Duodenal mucosa (tissue), 2 donors: ENCODE data around the gene PRXL2A.
"Not testable (repeated sequence)": the region's sequence is repeated elsewhere in the genome, so short reads cannot be mapped to it uniquely, and the experiment has no call there.

Experiments used
- H3K27ac ChIP-seq: one replicate; pipeline ENCODE4 v1.7.0; 2013; ENCODE audit warnings: low read depth, low read length
- H3K27me3 ChIP-seq, 2 donors: one replicate each; pipeline ENCODE4 v1.7.0; 2013; ENCODE audit warnings: low read length in 2 of 2, control low read depth in 1 of 2; ENCODE audit not compliant: insufficient read depth in 2 of 2, control insufficient read depth in 1 of 2
- H3K36me3 ChIP-seq, 2 donors: one replicate each; pipeline ENCODE4 v1.7.0; 2013; ENCODE audit warnings: low read length in 2 of 2, control low read depth in 1 of 2; ENCODE audit not compliant: insufficient read depth in 2 of 2, control insufficient read depth in 1 of 2
- H3K4me1 ChIP-seq, 2 donors: one replicate each; pipeline ENCODE4 v1.7.0; 2013; ENCODE audit warnings: low read length in 2 of 2, control low read depth in 1 of 2; ENCODE audit not compliant: insufficient read depth in 2 of 2, control insufficient read depth in 1 of 2
- H3K4me3 ChIP-seq, 2 donors: one replicate each; pipeline ENCODE4 v1.7.0; 2013; ENCODE audit warnings: low read length in 2 of 2, low read depth in 1 of 2
- H3K9ac ChIP-seq, 2 donors: one replicate each; pipeline ENCODE4 v1.7.0; 2013; ENCODE audit warnings: low read length in 2 of 2, low read depth in 1 of 2
- H3K9me3 ChIP-seq, 2 donors: one replicate each; pipeline ENCODE4 v1.7.0; 2013; ENCODE audit warnings: low read length in 2 of 2, control low read depth in 1 of 2; ENCODE audit not compliant: control insufficient read depth in 1 of 2

Gene PRXL2A

DNA sequence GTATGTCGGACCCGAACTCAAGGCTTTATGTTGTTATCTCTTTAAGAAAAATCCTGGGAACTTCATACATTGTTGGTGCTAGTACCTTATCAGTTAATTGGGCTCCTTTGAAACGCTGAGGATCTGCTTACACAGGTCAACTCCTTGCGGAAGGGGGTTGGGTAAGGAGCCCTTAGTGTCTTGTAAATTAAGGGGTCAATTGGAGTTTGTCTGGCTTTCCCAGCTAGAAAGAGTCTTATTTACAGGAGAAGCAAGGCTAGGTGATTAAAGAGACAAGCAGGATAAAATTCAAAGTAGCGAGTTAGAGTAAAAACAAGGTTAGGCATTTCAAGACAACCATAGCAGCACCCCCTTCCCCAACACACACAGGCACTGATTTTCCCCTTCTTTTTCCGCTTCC is 8.9 kb downstream of the PRXL2A start:
- peaks cover 45 to 51% of the 10 kb centered on the region in 2 donors for H3K4me1 ChIP-seq
- H3K27ac ChIP-seq, H3K27me3 ChIP-seq, H3K9ac ChIP-seq, H3K36me3 ChIP-seq, H3K4me3 ChIP-seq, H3K9me3 ChIP-seq: not testable (repeated sequence)

DNA sequence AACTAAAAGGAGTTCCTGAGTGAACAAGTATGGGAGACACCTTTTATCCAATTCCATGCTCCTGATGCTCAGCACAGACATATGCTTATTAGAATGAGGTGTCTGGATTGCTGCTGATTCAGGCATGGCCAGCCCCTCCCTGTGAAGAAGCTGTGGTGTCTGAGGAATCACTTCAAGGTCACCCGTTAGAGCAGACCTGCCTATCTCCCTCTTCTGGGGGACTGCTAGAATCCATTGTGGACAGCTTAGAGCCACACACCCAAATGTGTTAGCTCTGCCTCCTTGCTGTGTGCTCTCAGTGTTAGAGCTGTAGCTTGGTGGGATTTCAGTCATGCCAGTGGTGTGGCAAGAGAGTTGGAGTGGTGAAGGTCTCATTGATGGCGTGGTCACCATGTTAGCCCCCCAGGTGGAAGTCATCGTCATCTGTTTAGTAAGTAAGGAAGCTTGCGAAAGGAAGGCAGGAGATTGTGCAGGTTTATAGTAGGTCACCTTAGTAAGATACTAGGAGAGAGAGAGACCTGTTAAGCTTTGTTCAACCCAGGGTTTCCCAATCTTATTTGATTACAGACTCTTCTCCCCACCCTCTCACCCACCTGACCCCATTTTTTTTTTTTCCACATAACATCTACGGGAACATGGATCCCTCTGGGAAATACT is 12.8 kb downstream of the PRXL2A start:
- Histone ChIP-seq H3K27ac (no peak overlapping the region), H3K4me3 (no peak overlapping the region), H3K27me3 (no peaks in the 10 kb centered on the region), H3K36me3 (peaks cover 8 to 40% of the 10 kb centered on the region in 2 donors), H3K9me3 (no peaks in the 10 kb centered on the region), H3K4me1 (peaks cover 8 to 15% of the 10 kb centered on the region in 2 donors), H3K9ac (no peak overlapping the region)

DNA sequence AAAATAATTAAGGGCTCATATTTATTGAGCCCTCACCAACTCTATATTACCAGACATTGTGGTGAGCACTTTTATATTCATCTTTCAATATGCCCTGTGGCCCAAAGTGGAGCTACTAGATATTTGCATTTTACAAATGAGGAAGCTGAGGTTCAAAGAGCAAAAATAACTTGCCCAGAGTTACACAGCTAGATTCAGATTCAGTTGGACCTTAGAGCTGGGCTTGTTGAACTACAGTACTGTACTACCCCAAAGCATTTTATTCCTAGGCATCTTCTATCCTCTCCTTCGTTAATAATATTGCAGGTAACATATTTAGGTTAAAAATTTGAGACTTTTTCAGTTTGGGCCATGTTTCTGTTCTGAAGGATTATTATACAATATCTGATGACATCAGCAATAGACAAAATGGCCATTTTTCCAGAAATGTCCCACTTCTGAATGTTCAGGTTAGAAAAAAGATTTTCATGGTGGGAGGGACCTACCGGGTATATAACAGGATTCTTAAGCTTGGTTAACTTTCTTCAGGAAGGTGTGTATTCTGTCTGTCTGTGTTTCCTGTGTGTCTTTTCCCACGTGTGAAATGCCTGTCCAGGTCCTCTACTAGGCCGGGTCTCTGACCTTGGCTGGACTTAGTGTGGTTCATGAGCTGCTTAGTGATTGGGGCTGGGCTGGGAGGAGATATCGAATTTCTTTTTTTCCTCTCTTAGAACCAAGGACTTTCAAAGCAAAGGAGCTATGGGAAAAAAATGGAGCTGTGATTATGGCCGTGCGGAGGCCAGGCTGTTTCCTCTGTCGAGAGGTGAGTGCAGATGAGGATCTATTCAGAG is 13.6 kb downstream of the PRXL2A start:
- Histone ChIP-seq H3K9me3 (no peaks in the 10 kb centered on the region), H3K4me3 (no peak overlapping the region), H3K27me3 (no peaks in the 10 kb centered on the region), H3K27ac (no peak overlapping the region), H3K36me3 (peaks cover 8 to 48% of the 10 kb centered on the region in 2 donors), H3K9ac (no peak overlapping the region), H3K4me1 (peaks cover under 1 to 11% of the 10 kb centered on the region in 2 donors)

DNA sequence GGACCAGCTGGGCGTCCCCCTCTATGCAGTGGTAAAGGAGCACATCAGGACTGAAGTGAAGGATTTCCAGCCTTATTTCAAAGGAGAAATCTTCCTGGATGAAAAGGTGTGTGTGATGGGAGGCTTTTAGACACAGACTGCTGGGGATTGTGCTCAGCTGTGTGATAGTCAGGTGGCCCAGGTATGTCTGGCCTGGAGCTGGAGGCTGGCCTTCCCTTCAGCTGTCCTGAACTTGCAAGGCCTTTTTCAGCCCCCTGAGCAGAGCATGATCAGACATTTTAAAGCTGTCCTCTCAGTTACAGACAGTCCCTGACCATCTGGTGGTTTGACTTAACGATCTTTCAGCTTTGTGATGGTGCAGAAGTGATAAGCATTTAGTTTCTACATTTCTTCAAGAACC is 17.6 kb downstream of the PRXL2A start:
- Histone ChIP-seq H3K4me1 (peaks cover 9 to 11% of the 10 kb centered on the region in 2 donors), H3K9me3 (no peaks in the 10 kb centered on the region), H3K27me3 (no peaks in the 10 kb centered on the region), H3K9ac (no peak overlapping the region), H3K4me3 (no peak overlapping the region), H3K27ac (no peak overlapping the region), H3K36me3 (peaks cover 13 to 60% of the 10 kb centered on the region in 2 donors)

DNA sequence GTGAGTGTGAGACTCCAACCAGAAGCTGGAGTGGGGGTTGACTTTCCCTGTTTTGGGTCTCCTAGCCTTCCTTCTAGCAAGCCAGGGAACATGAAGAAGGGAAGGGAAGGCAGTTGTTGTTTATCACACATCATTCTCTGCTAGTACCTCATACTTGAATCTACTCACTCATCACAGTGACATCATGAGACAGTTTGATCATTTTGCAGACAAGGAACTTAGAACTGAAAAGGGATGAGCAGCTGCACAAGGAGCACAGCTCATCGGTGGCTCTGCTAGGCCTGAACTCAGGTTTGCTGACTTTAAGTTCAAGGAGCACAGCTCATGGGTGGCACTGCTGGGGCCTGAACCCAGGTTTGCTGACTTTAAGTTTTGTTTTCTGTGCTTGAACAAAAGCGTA is 19.2 kb downstream of the PRXL2A start:
- Histone ChIP-seq H3K4me1 (peaks cover 0 to 9% of the 10 kb centered on the region in 2 donors), H3K27ac (no peak overlapping the region), H3K4me3 (no peak overlapping the region), H3K27me3 (no peaks in the 10 kb centered on the region), H3K9me3 (no peaks in the 10 kb centered on the region), H3K9ac (no peak overlapping the region), H3K36me3 (peaks cover 13 to 57% of the 10 kb centered on the region in 2 donors)

DNA sequence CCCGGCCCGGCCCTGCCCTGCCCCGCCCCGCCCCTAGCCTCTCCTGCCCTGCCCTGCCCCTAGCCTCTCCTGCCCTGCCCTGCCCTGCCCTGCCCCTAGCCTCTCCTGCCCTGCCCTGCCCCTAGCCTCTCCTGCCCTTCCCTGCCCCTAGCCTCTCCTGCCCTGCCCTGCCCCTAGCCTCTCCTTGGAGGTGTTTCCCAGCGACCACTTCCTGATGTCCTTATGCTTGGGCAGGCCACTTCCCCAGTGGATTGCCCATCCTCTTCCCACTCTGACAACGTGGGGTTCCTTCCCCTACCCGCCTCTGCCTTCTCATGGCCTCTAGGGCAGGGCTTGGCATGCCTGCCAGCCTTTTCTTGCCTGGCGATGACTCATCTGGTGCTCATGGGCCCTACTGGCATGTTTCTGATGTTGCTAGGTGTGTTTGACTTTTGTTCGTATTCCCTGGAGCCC is 21.2 kb downstream of the PRXL2A start:
- H3K4me1 ChIP-seq: peaks cover 0 to 9% of the 10 kb centered on the region in 2 donors
- H3K4me3 ChIP-seq: no peak overlapping the region
- H3K36me3 ChIP-seq: peaks cover 5 to 42% of the 10 kb centered on the region in 2 donors
- H3K27me3 ChIP-seq: no peaks in the 10 kb centered on the region
- H3K9ac ChIP-seq: no peak overlapping the region
- no peaks in the 10 kb centered on the region for H3K9me3 ChIP-seq
- peak overlapping the region; percentile 68 for H3K27ac ChIP-seq

DNA sequence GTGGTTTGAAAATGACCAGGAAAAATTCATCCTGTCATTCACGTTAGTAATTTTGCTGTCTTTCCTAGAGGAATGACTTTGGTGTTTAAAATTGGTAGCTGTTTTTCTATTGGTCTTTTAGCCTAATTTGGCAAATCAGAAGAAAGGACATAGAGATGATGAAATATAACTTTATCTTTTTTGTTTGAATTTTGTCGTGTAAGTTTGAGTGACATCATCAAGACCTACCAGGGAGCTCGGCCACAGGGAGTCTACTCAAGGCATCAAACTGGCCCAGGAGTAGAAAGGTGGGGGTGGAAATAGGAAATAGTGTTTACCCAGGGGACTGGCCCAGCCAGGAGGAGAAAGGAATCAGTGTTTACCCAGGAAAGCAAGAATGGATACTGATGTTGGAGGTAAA is 24.8 kb downstream of the PRXL2A start:
- H3K4me3 ChIP-seq: no peak overlapping the region
- H3K9ac ChIP-seq: no peak overlapping the region
- no peaks in the 10 kb centered on the region for H3K9me3 ChIP-seq
- H3K27ac ChIP-seq: no peak overlapping the region
- H3K4me1 ChIP-seq: peaks cover 0 to 9% of the 10 kb centered on the region in 2 donors
- peaks cover 2 to 9% of the 10 kb centered on the region in 2 donors for H3K36me3 ChIP-seq
- no peaks in the 10 kb centered on the region for H3K27me3 ChIP-seq

DNA sequence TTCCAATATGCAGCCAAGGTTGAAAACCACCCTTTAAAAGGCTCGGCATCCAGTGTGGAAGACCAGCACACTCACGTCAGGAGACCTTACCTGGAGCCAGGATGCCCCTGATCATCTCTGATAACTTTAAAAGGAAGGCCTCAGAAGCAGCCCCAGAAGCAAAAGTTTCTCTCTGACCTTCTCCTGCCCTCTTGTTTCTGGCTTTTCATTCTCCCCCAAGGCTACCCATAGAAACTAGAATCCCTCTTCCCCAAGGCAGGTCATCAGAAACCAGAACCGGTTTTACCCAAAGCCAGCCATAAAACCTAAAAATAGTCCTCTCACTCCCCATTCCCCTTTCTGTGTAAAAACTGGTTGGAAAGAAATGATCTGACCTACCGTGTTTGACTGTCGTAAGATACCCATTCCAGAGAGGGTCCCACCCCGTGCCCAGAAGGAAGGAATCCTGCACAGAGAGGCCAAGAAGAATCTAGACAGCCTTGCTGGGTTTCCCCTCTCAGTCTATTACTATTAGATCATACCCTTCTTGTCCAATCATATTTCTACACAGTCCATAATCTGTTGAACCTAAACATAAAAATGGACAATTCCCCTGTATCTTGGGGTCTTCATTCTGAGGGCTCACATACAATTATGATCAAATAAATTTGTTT is 28.2 kb downstream of the PRXL2A start:
- no peaks in the 10 kb centered on the region for H3K9me3 ChIP-seq
- H3K27me3 ChIP-seq: no peaks in the 10 kb centered on the region
- H3K27ac ChIP-seq: no peak overlapping the region
- no peak overlapping the region for H3K9ac ChIP-seq
- H3K36me3 ChIP-seq: peaks cover 0 to 7% of the 10 kb centered on the region in 2 donors
- H3K4me1 ChIP-seq: no peaks in the 10 kb centered on the region
- H3K4me3 ChIP-seq: no peak overlapping the region

DNA sequence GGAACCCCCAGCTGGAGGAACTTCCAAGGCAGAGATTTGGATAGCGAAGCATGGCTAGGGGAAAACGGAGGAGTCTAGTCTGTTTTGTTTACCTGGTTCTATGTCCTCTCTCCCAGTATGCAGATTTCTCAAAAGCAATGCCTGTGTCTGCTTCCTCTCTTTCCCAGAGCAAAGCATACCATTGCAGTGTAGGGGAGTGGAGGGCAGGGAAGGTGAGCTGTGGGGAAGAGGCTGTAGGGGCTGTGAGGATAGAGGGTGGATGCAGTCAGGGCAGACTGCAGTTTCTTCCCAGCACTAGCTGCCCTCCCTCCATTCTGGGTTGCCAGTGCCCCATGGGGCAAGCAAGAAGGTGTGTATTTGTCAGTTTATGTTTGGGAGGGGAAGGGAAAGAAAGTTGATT is 28.9 kb downstream of the PRXL2A start:
- H3K4me1 ChIP-seq: no peaks in the 10 kb centered on the region
- H3K27me3 ChIP-seq: no peaks in the 10 kb centered on the region
- no peak overlapping the region for H3K27ac ChIP-seq
- H3K36me3 ChIP-seq: peaks cover 0 to under 1% of the 10 kb centered on the region in 2 donors
- no peak overlapping the region for H3K4me3 ChIP-seq
- no peaks in the 10 kb centered on the region for H3K9me3 ChIP-seq
- no peak overlapping the region for H3K9ac ChIP-seq

DNA sequence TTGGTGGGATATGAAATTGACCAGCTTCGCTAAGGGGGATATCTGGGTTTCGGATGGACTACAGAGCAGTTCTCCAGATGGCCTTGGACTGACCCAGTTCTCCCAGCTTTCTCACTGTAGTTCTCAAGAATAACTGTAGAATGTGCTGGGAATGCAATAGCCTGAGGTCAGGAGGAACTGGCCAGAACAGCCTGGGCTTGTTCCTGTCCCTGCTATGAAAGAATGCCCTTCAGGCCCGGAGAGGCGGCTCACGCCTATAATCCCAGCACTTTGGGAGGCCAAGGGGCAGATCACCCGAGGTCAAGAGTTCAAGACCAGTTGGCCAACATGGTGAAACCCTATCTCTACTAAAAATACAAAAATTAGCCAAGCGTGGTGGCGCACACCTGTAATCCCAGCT is 33.5 kb downstream of the PRXL2A start:
- H3K27me3 ChIP-seq: no peaks in the 10 kb centered on the region
- H3K27ac ChIP-seq: no peak overlapping the region
- H3K36me3 ChIP-seq: no peaks in the 10 kb centered on the region
- H3K9me3 ChIP-seq: no peaks in the 10 kb centered on the region
- H3K4me1 ChIP-seq: peaks cover 10 to 14% of the 10 kb centered on the region in 2 donors
- no peak overlapping the region for H3K4me3 ChIP-seq
- no peak overlapping the region for H3K9ac ChIP-seq
